Measurements from ENCODE around the gene C3orf80.
"Not testable (repeated sequence)": the region's sequence is repeated elsewhere in the genome, so short reads cannot be mapped to it uniquely, and the experiment has no call there.

The C3orf80 gene

GRCh38 chr3:160225176-160226025 is at the start of gene C3orf80:
Gene C3orf80, plus strand, starts transcription at chr3:160225422. Its CDS starts 214 bp downstream, at chr3:160225636.
- no peak for DNase-seq (ENCODE audit: low read depth)

- DNase-seq (ENCODE audit: low read depth), result no peak
Measured at GRCh38 chr3:160176923-160177322, 48.3 kb upstream of the C3orf80 start.

DNA sequence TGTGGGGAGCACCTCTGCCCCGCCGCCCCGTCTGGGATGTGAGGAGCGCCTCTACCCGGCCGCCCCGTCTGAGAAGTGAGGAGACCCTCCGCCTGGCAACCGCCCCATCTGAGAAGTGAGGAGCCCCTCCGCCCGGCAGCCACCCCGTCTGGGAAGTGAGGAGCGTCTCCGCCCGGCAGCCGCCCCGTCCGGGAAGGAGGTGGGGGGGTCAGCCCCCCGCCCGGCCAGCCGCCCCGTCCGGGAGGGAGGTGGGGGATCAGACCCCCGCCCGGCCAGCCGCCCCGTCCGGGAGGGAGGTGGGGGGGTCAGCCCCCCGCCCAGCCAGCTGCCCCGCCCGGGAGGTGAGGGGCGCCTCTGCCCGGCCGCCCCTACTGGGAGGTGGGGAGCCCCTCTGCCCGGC is 46.6 kb upstream of the C3orf80 start:
- not testable (repeated sequence) for DNase-seq (ENCODE audit: low read depth)

DNA sequence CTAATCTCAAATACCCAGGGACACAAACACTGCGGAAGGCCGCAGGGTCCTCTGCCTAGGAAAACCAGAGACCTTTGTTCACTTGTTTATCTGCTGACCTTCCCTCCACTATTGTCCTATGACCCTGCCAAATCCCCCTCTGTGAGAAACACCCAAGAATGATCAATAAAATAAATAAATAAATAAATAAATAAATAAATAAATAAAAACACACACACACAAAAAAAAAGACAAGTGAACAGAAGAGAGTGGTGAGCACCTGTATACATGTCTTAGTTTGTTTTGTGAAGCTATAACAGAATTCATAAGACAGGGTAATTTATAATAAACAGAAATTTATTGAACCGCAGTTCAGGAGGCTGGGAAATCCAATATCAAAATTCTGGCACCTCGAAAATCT is 45.8 kb upstream of the C3orf80 start:
- not testable (repeated sequence) for DNase-seq (ENCODE audit: low read depth)

- no peak for DNase-seq (ENCODE audit: low read depth)
Measured at GRCh38 chr3:160179906-160180305, 45.3 kb upstream of the C3orf80 start.

DNA sequence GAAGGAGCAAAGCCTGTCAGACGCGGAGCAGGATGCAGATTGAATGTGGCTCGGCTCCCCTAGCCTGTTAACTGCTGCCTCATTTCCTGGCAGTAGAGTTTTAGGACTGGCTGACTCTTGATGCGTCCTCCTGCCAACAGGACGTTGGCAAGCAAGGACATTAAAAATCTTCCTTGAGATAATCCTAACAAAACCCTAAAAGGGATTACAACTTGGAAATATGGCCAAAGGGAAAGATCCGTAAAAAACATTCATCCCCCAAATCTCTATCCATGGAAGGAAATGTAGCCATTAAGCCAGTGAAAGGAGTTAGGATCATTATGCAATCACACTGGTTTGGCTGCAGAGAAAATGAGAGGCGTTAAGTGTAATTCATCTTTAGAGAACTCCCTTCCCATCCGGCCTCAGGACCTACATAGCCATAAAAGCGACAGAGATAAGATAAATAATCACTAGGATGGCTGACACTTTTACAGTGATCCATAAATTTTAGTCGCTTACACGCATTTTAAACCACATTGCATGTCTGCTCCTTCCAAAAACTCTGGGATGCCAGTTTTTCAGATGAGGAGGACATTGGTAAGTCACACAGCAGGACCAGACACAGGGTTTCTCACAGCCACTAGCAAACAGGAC is 44.5 kb upstream of the C3orf80 start:
- DNase-seq (ENCODE audit: low read depth), result no peak

DNA sequence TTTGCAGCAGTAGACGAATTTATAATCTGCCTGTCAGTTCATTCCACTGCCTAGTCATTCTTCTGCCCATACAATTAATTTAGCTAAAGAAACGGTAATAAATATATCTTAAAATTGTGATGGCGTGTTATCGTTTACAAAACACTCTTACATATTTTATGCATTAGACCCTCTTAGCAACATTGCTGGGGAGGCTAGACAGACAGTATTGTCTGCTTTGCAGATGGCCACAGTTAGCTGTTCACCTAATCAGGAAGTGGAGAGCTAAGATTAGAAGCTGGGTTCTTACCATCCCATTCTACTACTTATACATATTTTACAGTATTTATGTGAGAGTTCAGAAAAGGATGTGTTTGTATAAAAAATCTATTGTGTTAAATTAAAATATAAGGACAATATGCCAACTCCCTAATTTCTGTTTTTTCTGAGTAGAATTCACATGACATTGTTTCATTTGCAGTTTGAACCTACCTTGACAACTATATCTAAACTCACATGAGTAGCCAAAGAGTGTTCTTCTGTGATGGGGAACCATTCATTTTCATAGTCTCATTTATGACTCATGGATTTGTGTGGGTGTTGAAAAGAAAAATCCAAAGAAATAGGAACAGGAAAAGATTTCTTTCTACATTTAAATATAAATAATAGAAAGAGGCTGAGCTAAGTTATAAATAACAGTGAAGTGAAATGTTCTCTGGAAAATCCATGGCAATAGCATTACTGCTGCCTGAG is 41.7 kb upstream of the C3orf80 start:
- no peak for DNase-seq (ENCODE audit: low read depth)

DNA sequence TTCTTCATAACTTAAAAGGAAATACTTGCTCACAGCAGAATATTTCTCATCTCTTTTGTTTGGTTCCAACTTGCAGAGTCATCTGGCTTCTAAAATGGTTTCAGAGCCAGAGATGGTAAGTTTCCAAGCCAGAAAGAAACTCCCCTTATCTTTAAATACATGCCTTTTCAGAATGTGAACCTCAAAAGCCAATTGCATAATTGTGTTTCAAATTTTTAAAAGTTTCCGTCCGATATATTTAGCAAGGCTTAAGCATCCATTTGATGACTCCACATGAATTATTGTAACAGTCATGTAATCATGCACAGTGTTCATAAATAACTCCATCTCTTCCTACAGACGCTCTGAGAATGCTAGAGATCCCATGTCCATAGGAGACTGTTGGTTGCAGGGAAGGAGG is 40.6 kb upstream of the C3orf80 start:
- DNase-seq (ENCODE audit: low read depth), result no peak

GRCh38 chr3:160185751-160186150 is 39.5 kb upstream of the C3orf80 start:
- DNase-seq (ENCODE audit: low read depth), result no peak

- no peak for DNase-seq (ENCODE audit: low read depth)
Measured at GRCh38 chr3:160187288-160187687, 37.9 kb upstream of the C3orf80 start.

GRCh38 chr3:160192310-160193029 is 32.8 kb upstream of the C3orf80 start:
- DNase-seq (ENCODE audit: low read depth), result no peak

DNA sequence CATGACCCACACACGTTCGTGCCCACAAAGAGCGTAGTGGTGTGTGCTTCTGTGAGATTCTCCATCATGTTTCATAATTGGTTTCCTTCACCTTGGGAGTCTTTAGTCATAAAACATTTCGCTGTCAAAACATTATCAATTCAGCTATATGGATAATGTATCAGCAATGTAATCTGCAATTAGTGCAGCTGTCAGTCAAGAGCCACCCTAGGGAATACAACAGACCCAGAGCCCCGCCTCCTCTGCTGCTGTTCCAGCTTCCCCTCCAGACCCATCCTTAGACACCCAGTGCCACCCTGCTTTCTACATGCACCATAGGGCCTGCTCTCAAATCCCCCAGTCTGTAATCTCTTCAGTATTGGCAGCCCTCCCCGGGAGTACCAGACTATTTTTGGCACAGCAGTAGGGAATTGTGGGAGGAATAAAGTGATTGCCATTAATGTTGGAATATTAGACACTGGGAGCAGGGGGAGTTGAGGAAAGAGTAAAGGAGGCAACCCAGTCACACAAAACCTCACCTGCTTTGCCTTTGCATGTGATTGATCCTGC is 31.5 kb upstream of the C3orf80 start:
- no peak for DNase-seq (ENCODE audit: low read depth)

GRCh38 chr3:160194438-160194837 is 30.8 kb upstream of the C3orf80 start:
- no peak for DNase-seq (ENCODE audit: low read depth)

GRCh38 chr3:160195106-160195505 is 30.1 kb upstream of the C3orf80 start:
- DNase-seq (ENCODE audit: low read depth), result no peak

- DNase-seq (ENCODE audit: low read depth), result no peak
Measured at GRCh38 chr3:160196511-160197104, 28.6 kb upstream of the C3orf80 start.

- no peak for DNase-seq (ENCODE audit: low read depth)
Measured at GRCh38 chr3:160199108-160199507, 26.1 kb upstream of the C3orf80 start.

GRCh38 chr3:160200353-160200752 is 24.9 kb upstream of the C3orf80 start:
- no peak for DNase-seq (ENCODE audit: low read depth)

DNA sequence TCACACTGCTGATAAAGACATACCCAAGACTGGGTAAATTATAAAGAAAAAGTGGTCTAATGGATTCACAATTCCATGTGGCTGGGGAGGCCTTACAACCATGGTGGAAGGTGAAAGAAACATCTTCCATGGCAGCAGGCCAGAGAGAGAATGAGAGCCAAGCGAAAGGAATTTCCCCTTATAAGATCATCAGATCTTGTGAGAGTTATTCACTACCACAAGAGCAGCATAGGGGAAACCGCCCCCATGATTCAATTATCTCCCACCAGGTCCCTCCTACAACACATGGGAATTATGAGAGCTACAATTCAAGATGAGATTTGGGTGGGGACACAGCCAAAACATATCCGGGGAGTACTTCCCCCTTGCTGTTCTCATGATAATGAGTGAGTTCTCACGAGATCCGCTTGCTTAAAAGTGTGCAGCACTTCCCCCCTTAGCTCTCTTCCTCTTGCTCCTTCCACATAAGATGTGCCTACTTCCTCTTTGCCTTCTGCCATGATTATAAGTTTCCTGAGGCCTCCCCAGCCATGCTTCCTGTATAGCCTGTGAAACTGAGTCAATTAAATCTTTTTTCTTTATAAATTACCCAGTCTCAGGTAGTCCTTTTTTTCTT is 20.7 kb upstream of the C3orf80 start:
- DNase-seq (ENCODE audit: low read depth), result not testable (repeated sequence)

- no peak for DNase-seq (ENCODE audit: low read depth)
Measured at GRCh38 chr3:160205606-160206005, 19.6 kb upstream of the C3orf80 start.

DNA sequence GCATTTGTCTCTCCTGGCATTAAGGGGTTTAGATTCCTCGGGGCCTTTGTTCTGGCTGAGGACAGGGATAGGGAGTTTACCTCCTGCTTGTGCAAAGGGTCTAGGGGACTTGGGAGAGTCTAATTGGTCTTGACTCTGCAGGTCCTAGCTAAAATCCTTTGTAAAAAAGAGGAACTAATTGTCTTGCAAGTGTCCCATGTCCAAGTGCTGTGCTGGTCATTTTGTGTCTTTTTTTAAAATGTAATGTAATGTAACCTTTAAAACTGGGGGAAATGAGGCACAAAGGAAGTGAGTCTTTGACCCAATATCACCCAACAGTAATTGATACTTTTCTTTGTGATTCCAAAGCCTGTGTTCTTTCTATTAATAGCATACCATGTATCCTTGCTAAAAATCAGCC is 14.9 kb upstream of the C3orf80 start:
- DNase-seq (ENCODE audit: low read depth), result no peak

DNA sequence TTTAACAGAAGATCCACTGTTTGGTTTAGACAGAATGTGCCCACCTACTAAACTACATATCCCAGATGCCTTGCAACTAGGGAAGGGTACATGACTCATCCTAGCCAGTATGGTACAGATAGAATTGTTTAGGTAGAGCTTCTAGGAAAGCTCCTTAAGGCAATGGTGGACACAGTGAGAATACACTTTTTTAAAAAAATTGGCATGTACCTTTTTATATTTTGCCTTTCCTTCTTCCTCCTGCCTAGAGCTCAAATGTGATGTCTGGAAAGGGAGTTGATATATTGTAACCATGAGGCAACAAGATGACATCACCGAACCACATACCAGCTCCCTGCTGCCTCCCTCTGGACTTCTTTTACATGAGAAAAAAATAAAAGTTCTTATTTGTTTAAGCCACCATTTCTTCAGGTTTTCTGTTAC is 14.4 kb upstream of the C3orf80 start:
- DNase-seq (ENCODE audit: low read depth), result no peak

Measured in activated gamma-delta T cell treated with anti-CD3 and anti-CD28 coated beads, Interleukin-2, amount 50 U/mL, for 16 hours (primary cell).